ENCODE measurements around the gene ZRANB1.

GRCh38 chr10:124946945-124947344 is 5.0 kb downstream of the ZRANB1 start:
- TF ChIP-seq, protein P1, sequence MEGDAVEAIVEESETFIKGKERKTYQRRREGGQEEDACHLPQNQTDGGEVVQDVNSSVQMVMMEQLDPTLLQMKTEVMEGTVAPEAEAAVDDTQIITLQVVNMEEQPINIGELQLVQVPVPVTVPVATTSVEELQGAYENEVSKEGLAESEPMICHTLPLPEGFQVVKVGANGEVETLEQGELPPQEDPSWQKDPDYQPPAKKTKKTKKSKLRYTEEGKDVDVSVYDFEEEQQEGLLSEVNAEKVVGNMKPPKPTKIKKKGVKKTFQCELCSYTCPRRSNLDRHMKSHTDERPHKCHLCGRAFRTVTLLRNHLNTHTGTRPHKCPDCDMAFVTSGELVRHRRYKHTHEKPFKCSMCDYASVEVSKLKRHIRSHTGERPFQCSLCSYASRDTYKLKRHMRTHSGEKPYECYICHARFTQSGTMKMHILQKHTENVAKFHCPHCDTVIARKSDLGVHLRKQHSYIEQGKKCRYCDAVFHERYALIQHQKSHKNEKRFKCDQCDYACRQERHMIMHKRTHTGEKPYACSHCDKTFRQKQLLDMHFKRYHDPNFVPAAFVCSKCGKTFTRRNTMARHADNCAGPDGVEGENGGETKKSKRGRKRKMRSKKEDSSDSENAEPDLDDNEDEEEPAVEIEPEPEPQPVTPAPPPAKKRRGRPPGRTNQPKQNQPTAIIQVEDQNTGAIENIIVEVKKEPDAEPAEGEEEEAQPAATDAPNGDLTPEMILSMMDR (IDR thresholded peaks at IDR 0.05) = no peak
- no peak for TF ChIP-seq EZH2 (IDR thresholded peaks at IDR 0.05)

All from neural progenitor cell (in vitro differentiated cells).